H1 (cell line): ENCODE measurements around the gene CEP83. TPM values are rescaled to one million over a fixed set of nuclear protein-coding genes. Genes with fewer than 3 reads are reported as not detected.

Experiments
- CTCF ChIA-PET: fragments of 300-600 bp; sonication (Branson Sonifier 250); formaldehyde crosslinking; loops from one replicate; lab custom pipeline; 2021; ENCODE audit not compliant: partially characterized antibody; lab: Charles Lee
- POLR2A ChIA-PET: fragments of 300-600 bp; sonication (Branson Sonifier 250); formaldehyde crosslinking; loops from one replicate; lab custom pipeline; 2021; ENCODE audit warnings: inconsistent platforms; ENCODE audit not compliant: partially characterized antibody; lab: Charles Lee
- DNase-seq, 2 experiments: peaks; one replicate each; pipeline versions ENCODE4 v3.0.0 to v3.0.0-alpha.2; 2010 to 2022; ENCODE audit warnings: low spot score in 2 of 2, low read depth in 1 of 2, mixed read lengths in 1 of 2
- FAIRE-seq: peaks from 2 replicates; lab custom pipeline; 2011; peaks lifted over from hg19 to GRCh38; lab: Jason Lieb, UNC
- H2AFZ ChIP-seq: 2 replicates; pipeline ENCODE4 v1.8.1; 2012; ENCODE audit warnings: low read length, inconsistent platforms
- H2AK5ac ChIP-seq: 2 replicates; pipeline ENCODE4 v1.6.1; 2013; ENCODE audit warnings: low read depth, low read length
- H2BK120ac ChIP-seq: replicated peaks from 2 replicates; pipeline ENCODE3; 2013; ENCODE audit warnings: low read depth, low read length, inconsistent platforms
- H2BK12ac ChIP-seq: 2 replicates; pipeline ENCODE4 v1.6.1; 2013; ENCODE audit warnings: low read depth, low read length
- H2BK15ac ChIP-seq: 2 replicates; pipeline ENCODE4 v1.6.1; 2013; ENCODE audit warnings: low read length
- H2BK20ac ChIP-seq: 2 replicates; pipeline ENCODE4 v1.6.1; 2013; ENCODE audit warnings: low read length
- H2BK5ac ChIP-seq: 2 replicates; pipeline ENCODE4 v1.6.1; 2013; ENCODE audit warnings: low read depth, low read length
- H3K14ac ChIP-seq: 2 replicates; pipeline ENCODE4 v1.6.1; 2013; ENCODE audit warnings: inconsistent platforms; ENCODE audit not compliant: insufficient read length
- H3K18ac ChIP-seq: 2 replicates; pipeline ENCODE4 v1.6.1; 2013; ENCODE audit warnings: low read length; ENCODE audit errors: extremely low read depth
- H3K23ac ChIP-seq: 2 replicates; pipeline ENCODE4 v1.6.1; 2013; ENCODE audit warnings: inconsistent platforms; ENCODE audit not compliant: insufficient read length
- H3K23me2 ChIP-seq: 2 replicates; pipeline ENCODE4 v1.6.1; 2013; ENCODE audit warnings: low read depth, low read length
- H3K27ac ChIP-seq: 2 replicates; pipeline ENCODE4 v1.6.1; 2011; ENCODE audit warnings: low read depth, low read length, inconsistent platforms
- H3K27me3 ChIP-seq, 4 experiments: replicated peaks in 1 of 4; 1 replicate in 1 of 4; 2 replicates in 3 of 4; pipeline versions ENCODE4 v1.6.1 to v1.8.1; 2011 to 2013; ENCODE audit warnings: low read length in 3 of 4, mild to moderate bottlenecking in 3 of 4, inconsistent platforms in 2 of 4, mixed read lengths in 2 of 4, moderate library complexity in 1 of 4; ENCODE audit not compliant: control insufficient read depth in 3 of 4, insufficient read depth in 3 of 4; ENCODE audit errors: extremely low read depth in 1 of 4
- H3K36me3 ChIP-seq, 4 experiments: 2 replicates each; pipeline versions ENCODE4 v1.6.1 to v1.8.1; 2011 to 2013; ENCODE audit warnings: mild to moderate bottlenecking in 4 of 4, low read length in 3 of 4, moderate library complexity in 2 of 4, control low read depth in 1 of 4, inconsistent platforms in 1 of 4; ENCODE audit not compliant: insufficient read depth in 4 of 4, control insufficient read depth in 2 of 4
- H3K4ac ChIP-seq: replicated peaks from 2 replicates; pipeline ENCODE3; 2013; ENCODE audit warnings: low read length, low read depth, mixed read lengths, inconsistent platforms; ENCODE audit not compliant: insufficient read length
- H3K4me1 ChIP-seq, 4 experiments: replicated peaks in 1 of 4; 1 replicate in 1 of 4; 2 replicates in 3 of 4; pipeline versions ENCODE4 v1.6.1 to v1.8.1; 2011 to 2013; ENCODE audit warnings: low read length in 3 of 4, inconsistent platforms in 2 of 4, mixed read lengths in 1 of 4; ENCODE audit not compliant: insufficient read depth in 4 of 4, control insufficient read depth in 3 of 4
- H3K4me2 ChIP-seq, 2 experiments: 2 replicates each; pipeline versions ENCODE4 v1.6.1 to v1.8.1; 2011 to 2013; ENCODE audit warnings: low read depth in 2 of 2, low read length in 2 of 2, control low read depth in 1 of 2, inconsistent platforms in 1 of 2, mild to moderate bottlenecking in 1 of 2; ENCODE audit not compliant: insufficient read depth in 1 of 2
- H3K4me3 ChIP-seq, 4 experiments: fragments of 200-600, 300-600 bp in 1 of 4; sonication (generic), shearing (Covaris generic), sonication (Bioruptor Twin) in 1 of 4; 2 replicates each; pipeline versions ENCODE4 v1.5.1 to v1.8.1; 2011 to 2016; ENCODE audit warnings: low read length in 4 of 4, low read depth in 3 of 4, control low read depth in 2 of 4, inconsistent platforms in 2 of 4, mild to moderate bottlenecking in 2 of 4, mixed read lengths in 1 of 4, moderate library complexity in 1 of 4; ENCODE audit not compliant: insufficient read depth in 2 of 4; ENCODE audit errors: extremely low read depth in 1 of 4
- H3K56ac ChIP-seq: replicated peaks from 2 replicates; pipeline ENCODE3; 2013; ENCODE audit warnings: low read depth, mild to moderate bottlenecking, mixed read lengths, low read length, inconsistent platforms; ENCODE audit not compliant: insufficient read length
- H3K79me1 ChIP-seq: 2 replicates; pipeline ENCODE4 v1.6.1; 2013; ENCODE audit warnings: low read depth, low read length, control low read depth
- H3K79me2 ChIP-seq, 2 experiments: 2 replicates each; pipeline versions ENCODE4 v1.6.1 to v1.8.1; 2012 to 2013; ENCODE audit warnings: low read length in 2 of 2, mild to moderate bottlenecking in 2 of 2, inconsistent platforms in 1 of 2; ENCODE audit not compliant: insufficient read depth in 2 of 2, control insufficient read depth in 1 of 2
- H3K9ac ChIP-seq, 4 experiments: replicated peaks in 1 of 4; 1 replicate in 1 of 4; 2 replicates in 3 of 4; pipeline versions ENCODE4 v1.6.1 to v1.8.1; 2011 to 2013; ENCODE audit warnings: low read depth in 3 of 4, low read length in 3 of 4, control low read depth in 2 of 4, mild to moderate bottlenecking in 2 of 4, moderate library complexity in 2 of 4, inconsistent platforms in 1 of 4; ENCODE audit errors: extremely low read depth in 1 of 4
- H3K9me3 ChIP-seq, 2 experiments: 2 replicates each; pipeline versions ENCODE4 v1.6.1 to v1.8.1; 2012 to 2013; ENCODE audit warnings: mild to moderate bottlenecking in 2 of 2, moderate library complexity in 2 of 2, control low read depth in 1 of 2, inconsistent platforms in 1 of 2, low read depth in 1 of 2, low read length in 1 of 2, mixed read lengths in 1 of 2; ENCODE audit not compliant: insufficient read depth in 2 of 2
- H4K20me1 ChIP-seq, 2 experiments: replicated peaks in 1 of 2; 2 replicates each; pipeline versions ENCODE3 to v1.8.1; 2011 to 2013; ENCODE audit warnings: inconsistent platforms in 2 of 2, low read length in 2 of 2, mild to moderate bottlenecking in 1 of 2; ENCODE audit not compliant: insufficient read depth in 2 of 2, control insufficient read depth in 1 of 2
- H4K5ac ChIP-seq: 2 replicates; pipeline ENCODE4 v1.6.1; 2013; ENCODE audit warnings: low read length, low read depth, mixed read lengths, inconsistent platforms; ENCODE audit not compliant: insufficient read length
- H4K8ac ChIP-seq: 2 replicates; pipeline ENCODE4 v1.8.0; 2013; ENCODE audit warnings: mild to moderate bottlenecking, moderate library complexity, low read length, inconsistent platforms; ENCODE audit not compliant: insufficient read depth; ENCODE audit errors: extremely low read depth
- H4K91ac ChIP-seq: replicated peaks from 2 replicates; pipeline ENCODE3; 2013; ENCODE audit warnings: low read length, mixed read lengths, inconsistent platforms; ENCODE audit not compliant: insufficient read length
- ATF2 ChIP-seq: IDR thresholded peaks from 2 replicates; pipeline ENCODE4 v1.6.1; 2012; ENCODE audit warnings: low read length, inconsistent platforms
- CHD2 ChIP-seq: IDR thresholded peaks from 2 replicates; pipeline ENCODE4 v1.6.1; 2012; ENCODE audit warnings: low read length, improper control_type of control experiment
- CREB1 ChIP-seq: IDR thresholded peaks from 2 replicates; pipeline ENCODE4 v1.6.1; 2012; ENCODE audit warnings: inconsistent platforms
- GTF2F1 ChIP-seq: IDR thresholded peaks from 2 replicates; pipeline ENCODE4 v1.6.1; 2012; ENCODE audit warnings: low read depth, low read length, improper control_type of control experiment, borderline replicate concordance
- JUND ChIP-seq: IDR thresholded peaks from 2 replicates; pipeline ENCODE4 v1.6.1; 2011; ENCODE audit warnings: mild to moderate bottlenecking, improper control_type of control experiment, low read length
- POU5F1 ChIP-seq: IDR thresholded peaks from 2 replicates; pipeline ENCODE4 v1.6.1; 2011; ENCODE audit warnings: low read depth, mild to moderate bottlenecking, low read length, moderate library complexity
- SP1 ChIP-seq: IDR thresholded peaks from 2 replicates; pipeline ENCODE4 v1.6.1; 2011; ENCODE audit warnings: low read depth, low read length
- WGBS, 2 experiments: shearing (Covaris generic) in 1 of 2; methylation state at CpG; one replicate each; pipeline versions ENCODE4 v1.1.6 to v1.1.7; 2013 to 2015; ENCODE audit warnings: low lambda C conversion rate in 2 of 2, mixed read lengths in 2 of 2, inconsistent platforms in 1 of 2, low coverage in 1 of 2, missing lambda C conversion rate in 1 of 2; ENCODE audit not compliant: insufficient replicate concordance in 2 of 2, insufficient coverage in 1 of 2, insufficient read length in 1 of 2; ENCODE audit errors: extremely low coverage in 1 of 2, missing lambda C conversion rate in 1 of 2; 5-methylcytosine and 5-hydroxymethylcytosine counted together
- polyA plus RNA-seq, 7 experiments: library from polyadenylated mRNA; depleted of rRNA in 3 of 7; stranded (reverse) in 5 of 7; unstranded in 2 of 7; fragments of >200 nt in 5 of 7; fragments of 200-250 nt in 2 of 7; gene quantifications; 1 replicate in 5 of 7; 2 replicates in 1 of 7; 4 replicates in 1 of 7; pipeline versions ENCODE4 v1.2.1 to v1.2.3, GENCODE V29; 2011 to 2013; ENCODE audit warnings: missing spikeins in 2 of 7, mixed read lengths in 2 of 7
- total RNA-seq: library from RNA; stranded (reverse); fragmentation: NEBNext Ultra II Directional; extraction: Animal tissue kit (Norgen Biotek cat#: 25700); gene quantifications from 2 replicates; pipeline ENCODE4 v1.2.1, GENCODE V29; 2021
- TF ChIP-seq, protein P1 (sequence below): IDR thresholded peaks from 2 replicates; pipeline ENCODE4 v1.6.1; 2012; ENCODE audit warnings: inconsistent platforms
- TF ChIP-seq, protein P2 (sequence below): IDR thresholded peaks from 2 replicates; pipeline ENCODE4 v1.6.1; 2011; ENCODE audit warnings: low read depth, mild to moderate bottlenecking, low read length; ENCODE audit not compliant: insufficient read depth

CEP83 gene
- total and polyA plus RNA-seq, 2 of the 8 experiments (the other 6 are each of a cell fraction or from before 2014, with no cell fraction given): 6.0 to 25.8 TPM

DNA sequence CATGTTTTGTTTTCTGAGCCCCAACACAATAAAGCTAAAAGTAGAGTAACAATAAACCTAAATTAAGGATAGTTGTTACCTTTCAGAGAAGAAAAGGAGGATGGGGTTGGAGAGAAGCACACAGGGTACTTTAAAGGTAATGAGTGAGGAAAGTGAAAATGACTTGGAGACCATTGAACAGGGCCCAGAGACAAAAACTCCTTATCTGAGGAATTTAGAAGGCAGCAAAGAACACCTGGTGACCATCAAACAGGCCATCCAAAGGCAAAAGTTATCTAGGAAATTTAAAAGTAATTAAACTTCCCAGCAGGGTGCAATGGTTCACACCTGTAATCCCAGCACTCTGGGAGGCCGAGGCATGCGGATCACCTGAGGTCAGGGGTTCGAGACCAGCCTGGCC lies 39.0 kb upstream of the CEP83 start:
- DNase-seq (no peak), FAIRE-seq (no peak)
- Histone ChIP-seq H3K23ac (no peak overlapping the region), H3K4ac (no peak overlapping the region), H4K8ac (no peak overlapping the region), H2BK12ac (no peak overlapping the region), H3K18ac (no peak overlapping the region), H2BK120ac (no peak overlapping the region), H3K79me2 (no peaks in the 10 kb centered on the region), H2BK5ac (no peak overlapping the region), H3K4me3 (no peak overlapping the region), H3K79me1 (no peaks in the 10 kb centered on the region)
- WGBS, 2 experiments: 96% methylated on average over 3 of the region's 3 CpGs; no CpG with 5 or more reads in 1 of the 2 experiments
- TF ChIP-seq, protein P1, sequence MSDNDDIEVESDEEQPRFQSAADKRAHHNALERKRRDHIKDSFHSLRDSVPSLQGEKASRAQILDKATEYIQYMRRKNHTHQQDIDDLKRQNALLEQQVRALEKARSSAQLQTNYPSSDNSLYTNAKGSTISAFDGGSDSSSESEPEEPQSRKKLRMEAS: no peak
- TF ChIP-seq POU5F1 (no peak), ATF2 (no peak), GTF2F1 (no peak), CREB1 (no peak), JUND (no peak), CHD2 (no peak), SP1 (no peak)
- TF ChIP-seq, protein P2, sequence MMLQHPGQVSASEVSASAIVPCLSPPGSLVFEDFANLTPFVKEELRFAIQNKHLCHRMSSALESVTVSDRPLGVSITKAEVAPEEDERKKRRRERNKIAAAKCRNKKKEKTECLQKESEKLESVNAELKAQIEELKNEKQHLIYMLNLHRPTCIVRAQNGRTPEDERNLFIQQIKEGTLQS: no peak
- TF ChIP-seq, all 59 proteins: peak for 0
- Histone ChIP-seq H4K20me1 (no peaks in the 10 kb centered on the region), H3K27ac (no peak overlapping the region), H3K14ac (no peak overlapping the region), H3K36me3 (no peaks in the 10 kb centered on the region), H2BK20ac (no peak overlapping the region), H4K91ac (no peak overlapping the region), H3K4me2 (no peak overlapping the region), H2AFZ (no peak overlapping the region), H3K9ac (no peak overlapping the region), H2BK15ac (no peak overlapping the region), H3K4me1 (no peaks in the 10 kb centered on the region), H2AK5ac (no peak overlapping the region), H4K5ac (no peak overlapping the region), H3K23me2 (no peaks in the 10 kb centered on the region), H3K9me3 (peaks cover 11% of the 10 kb centered on the region in 2 experiments), H3K56ac (no peak overlapping the region), H3K27me3 (no peaks in the 10 kb centered on the region)
- ChIA-PET POLR2A (no interaction called here), CTCF (interaction anchor here (2.4 kb wide), 1 partner anchor 364 kb away, joined by 8 read pairs; no protein-coding TSS in a partner anchor)
